SK-N-SH (cell line): ENCODE results near the gene PRKCH. TPM values are rescaled to one million over a fixed set of nuclear protein-coding genes. Genes with fewer than 3 reads are reported as not detected.

ENCODE experiments used
- CTCF ChIA-PET: fragments of 300-600, 350-600 bp; formaldehyde crosslinking; extraction: SDS; loops from one replicate; lab custom pipeline; 2021; lab: Yijun Ruan, JAX
- POLR2A ChIA-PET: fragments of 350-600 bp; sonication (Branson Sonifier 250); formaldehyde crosslinking; extraction: SDS; loops from one replicate; lab custom pipeline; 2020; ENCODE audit warnings: antibody characterized with exemption, inconsistent platforms; lab: Yijun Ruan, JAX
- DNase-seq: peaks from one replicate; pipeline ENCODE4 v3.0.0; 2012
- H2AFZ ChIP-seq: fragments of 200-600 bp; sonication (generic); 2 replicates; pipeline ENCODE4 v1.8.1; 2016; ENCODE audit warnings: antibody characterized with exemption, mild to moderate bottlenecking, low read depth
- H3F3A ChIP-seq: fragments of 200-600 bp; sonication (generic); replicated peaks from 2 replicates; pipeline ENCODE3; 2016; ENCODE audit warnings: antibody characterized with exemption, mild to moderate bottlenecking; ENCODE audit not compliant: insufficient read depth
- H3K27ac ChIP-seq, 2 experiments: fragments of 200-500 bp in 1 of 2; fragments of 200-600 bp in 1 of 2; sonication (Bioruptor generic) in 1 of 2; sonication (generic), shearing (Covaris generic) in 1 of 2; 2 replicates each; pipeline versions ENCODE4 v1.5.1 to v1.6.1; 2014 to 2016; ENCODE audit warnings: low read depth in 2 of 2, inconsistent platforms in 1 of 2, low read length in 1 of 2, mild to moderate bottlenecking in 1 of 2, mixed read lengths in 1 of 2
- H3K27me3 ChIP-seq: fragments of 200-600 bp; sonication (generic), shearing (Covaris generic); 2 replicates; pipeline ENCODE4 v1.6.1; 2016; ENCODE audit warnings: mixed run types; ENCODE audit not compliant: insufficient read depth
- H3K36me3 ChIP-seq, 2 experiments: fragments of 200-500 bp in 1 of 2; fragments of 200-600 bp in 1 of 2; sonication (Bioruptor generic) in 1 of 2; sonication (generic) in 1 of 2; replicated peaks in 1 of 2; 2 replicates each; pipeline versions ENCODE3 to v1.5.1; 2014 to 2016; ENCODE audit warnings: low read length in 1 of 2, mild to moderate bottlenecking in 1 of 2; ENCODE audit not compliant: insufficient read depth in 2 of 2, control insufficient read depth in 1 of 2
- H3K4me1 ChIP-seq, 2 experiments: fragments of 200-500 bp in 1 of 2; fragments of 200-600 bp in 1 of 2; sonication (Bioruptor generic) in 1 of 2; sonication (generic), shearing (Covaris generic) in 1 of 2; 2 replicates each; pipeline versions ENCODE4 v1.5.1 to v1.6.1; 2014 to 2016; ENCODE audit warnings: low read depth in 1 of 2, low read length in 1 of 2, mixed run types in 1 of 2; ENCODE audit not compliant: insufficient read depth in 2 of 2, control insufficient read depth in 1 of 2
- H3K4me2 ChIP-seq: fragments of 200-600 bp; sonication (generic), shearing (Covaris generic); 2 replicates; pipeline ENCODE4 v1.6.1; 2017; ENCODE audit warnings: mixed run types
- H3K4me3 ChIP-seq, 2 experiments: fragments of 200-500 bp in 1 of 2; fragments of 200-600 bp in 1 of 2; sonication (Bioruptor generic) in 1 of 2; sonication (generic), shearing (Covaris generic) in 1 of 2; 2 replicates each; pipeline versions ENCODE4 v1.5.1 to v1.8.1; 2014 to 2016; ENCODE audit warnings: low read depth in 2 of 2, inconsistent platforms in 1 of 2, low read length in 1 of 2, mild to moderate bottlenecking in 1 of 2, mixed read lengths in 1 of 2, moderate library complexity in 1 of 2
- H3K79me2 ChIP-seq: fragments of 200-600 bp; sonication (generic); 2 replicates; pipeline ENCODE4 v1.8.1; 2017; ENCODE audit warnings: mild to moderate bottlenecking; ENCODE audit not compliant: insufficient read depth
- H3K9ac ChIP-seq: fragments of 200-600 bp; sonication (generic); 2 replicates; pipeline ENCODE4 v1.6.1; 2017; ENCODE audit warnings: mixed run types
- H3K9me2 ChIP-seq: fragments of 200-600 bp; sonication (generic); 2 replicates; pipeline ENCODE4 v1.6.1; 2017; ENCODE audit warnings: mixed run types
- H3K9me3 ChIP-seq: fragments of 200-600 bp; sonication (generic); 2 replicates; pipeline ENCODE4 v1.6.1; 2017; ENCODE audit warnings: mixed run types, mild to moderate bottlenecking, moderate library complexity
- H4K20me1 ChIP-seq: fragments of 200-600 bp; sonication (generic); 2 replicates; pipeline ENCODE4 v1.6.1; 2017; ENCODE audit warnings: mild to moderate bottlenecking, mixed run types; ENCODE audit not compliant: insufficient read depth
- EP300 ChIP-seq, 2 experiments: IDR thresholded peaks; 2 replicates each; pipeline versions ENCODE4 v1.4.0 to v1.6.1; 2012; ENCODE audit warnings: borderline replicate concordance in 1 of 2, low read depth in 1 of 2, low read length in 1 of 2
- FOSL2 ChIP-seq: IDR thresholded peaks from 2 replicates; pipeline ENCODE4 v1.4.0; 2012; ENCODE audit warnings: low read depth, mild to moderate bottlenecking, moderate library complexity, borderline replicate concordance
- MXI1 ChIP-seq: IDR thresholded peaks from 2 replicates; pipeline ENCODE4 v1.6.1; 2012; ENCODE audit warnings: mild to moderate bottlenecking, low read depth, low read length, improper control_type of control experiment
- RAD21 ChIP-seq: IDR thresholded peaks from 2 replicates; pipeline ENCODE4 v1.6.1; 2012; ENCODE audit warnings: mild to moderate bottlenecking, low read length
- RCOR1 ChIP-seq: fragments of 150-350 bp; IDR thresholded peaks from 2 replicates; pipeline ENCODE4 v1.6.1; 2017; ENCODE audit warnings: antibody characterized with exemption, low read length
- RFX5 ChIP-seq: IDR thresholded peaks from 2 replicates; pipeline ENCODE4 v1.6.1; 2012; ENCODE audit warnings: mild to moderate bottlenecking, improper control_type of control experiment, low read length
- TAF1 ChIP-seq: IDR thresholded peaks from 2 replicates; pipeline ENCODE4 v1.6.1; 2012; ENCODE audit warnings: low read depth, mild to moderate bottlenecking, low read length, moderate library complexity, borderline replicate concordance
- TEAD4 ChIP-seq: IDR thresholded peaks from 2 replicates; pipeline ENCODE4 v1.4.0; 2012; ENCODE audit warnings: mild to moderate bottlenecking, borderline replicate concordance; ENCODE audit not compliant: insufficient read depth
- USF2 ChIP-seq: fragments of 150-350 bp; IDR thresholded peaks from 2 replicates; pipeline ENCODE4 v1.6.1; 2017; ENCODE audit warnings: antibody characterized with exemption, low read length, low read depth, borderline replicate concordance
- ZBTB33 ChIP-seq: IDR thresholded peaks from 2 replicates; pipeline ENCODE4 v1.4.0; 2012; ENCODE audit warnings: low read depth, borderline replicate concordance
- WGBS: methylation state at CpG from one replicate; pipeline ENCODE4 v1.1.6; 2017; ENCODE audit warnings: low lambda C conversion rate; 5-methylcytosine and 5-hydroxymethylcytosine counted together
- polyA plus RNA-seq, 3 experiments: library from polyadenylated mRNA; depleted of rRNA; stranded (reverse); fragments of >200 nt; gene quantifications; 2 replicates each; pipeline ENCODE4 v1.2.3, GENCODE V29; 2012

PRKCH gene
- polyA plus RNA-seq, 1 of the 3 experiments (the other 2 are of a cell fraction) = 4.2 TPM

DNA sequence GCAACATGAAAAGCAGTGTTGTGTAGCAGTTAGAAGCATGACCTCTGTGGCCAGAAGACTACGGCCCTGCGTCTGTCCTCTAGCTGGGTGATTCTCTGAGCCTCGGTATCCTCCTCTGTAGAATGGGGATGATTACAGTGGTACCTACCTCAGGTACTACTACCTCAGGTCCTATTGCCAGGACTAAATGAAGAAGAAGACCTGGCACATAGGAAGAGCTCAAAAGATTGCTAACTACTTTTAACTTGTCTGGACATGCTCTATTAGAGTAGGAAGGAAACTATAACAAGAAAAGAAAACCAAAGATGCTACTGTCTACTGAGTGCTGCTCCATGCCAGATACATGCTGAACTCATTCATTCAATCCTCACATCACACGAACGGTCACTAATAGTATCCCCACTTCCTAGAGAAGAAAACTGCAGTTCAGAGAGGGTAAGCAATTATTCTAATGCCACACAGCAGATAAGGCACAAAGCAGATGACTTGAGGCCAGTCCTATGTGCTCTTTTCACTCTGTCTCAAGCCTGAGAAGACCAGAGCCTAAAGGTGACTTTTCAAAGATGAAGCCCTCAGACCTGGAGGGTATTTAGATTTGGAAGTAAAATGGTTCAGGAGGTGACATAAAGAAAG is 265.8 kb downstream of the PRKCH start:
- Histone ChIP-seq H3F3A (peaks cover 35% of the 10 kb centered on the region), H2AFZ (peak overlapping the region; percentile 44; the same call in 1 of the 2 replicates), H4K20me1 (no peaks in the 10 kb centered on the region), H3K27me3 (no peaks in the 10 kb centered on the region), H3K9me3 (no peaks in the 10 kb centered on the region), H3K4me3 (no peak overlapping the region), H3K9me2 (no peaks in the 10 kb centered on the region), H3K79me2 (no peaks in the 10 kb centered on the region), H3K36me3 (no peaks in the 10 kb centered on the region), H3K9ac (peak overlapping the region; percentile 34; the same call in 1 of the 2 replicates), H3K27ac (peak overlapping the region; percentile 92 to 99), H3K4me1 (peaks cover 33 to 38% of the 10 kb centered on the region in 2 experiments), H3K4me2 (peak overlapping the region; percentile 60)
- WGBS = 94% methylated on average over 5 of the region's 5 CpGs
- TF ChIP-seq FOSL2 (no peak), TEAD4 (no peak), RCOR1 (no peak), TAF1 (no peak), RAD21 (no peak), ZBTB33 (no peak), USF2 (no peak), EP300 (IDR thresholded peaks at IDR 0.05; ENCODE audit: borderline replicate concordance in 1 of 2, low read depth in 1 of 2, low read length in 1 of 2) (no peak), RFX5 (no peak)
- CTCF ChIA-PET = interaction anchor here (0.6 to 1.5 kb wide), 2 partner anchors 9 to 16 kb away, joined by 3 read pairs; no protein-coding TSS in a partner anchor
- no peak for DNase-seq
- POLR2A ChIA-PET = no interaction called here

DNA sequence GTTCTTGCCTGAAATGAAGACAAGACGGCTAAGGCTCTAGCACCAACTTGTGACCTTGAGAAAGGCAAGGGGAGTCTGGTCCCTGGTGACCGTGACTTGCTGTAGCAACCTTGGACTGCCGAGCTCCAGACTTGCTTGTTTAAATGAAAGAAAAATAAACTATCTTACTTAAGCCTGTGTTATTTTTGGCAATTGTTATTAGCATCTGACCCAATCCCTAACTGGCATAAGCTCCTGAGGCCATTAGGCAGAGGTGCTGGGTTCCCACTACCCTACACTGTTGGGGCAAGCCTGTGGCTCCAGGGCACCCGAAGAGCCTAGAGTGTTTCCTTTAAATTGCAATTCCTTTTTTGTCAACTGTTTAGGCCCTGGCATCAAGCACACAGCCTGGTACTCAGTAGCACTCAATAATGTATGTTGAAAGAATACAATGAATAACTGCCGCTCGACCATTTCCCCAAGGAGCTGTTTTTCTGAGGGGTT is 267.1 kb downstream of the PRKCH start:
- Histone ChIP-seq H3K9ac (no peak overlapping the region), H3K9me2 (no peaks in the 10 kb centered on the region), H3K27me3 (no peaks in the 10 kb centered on the region), H2AFZ (no peak overlapping the region), H3K4me3 (no peak overlapping the region), H3K4me1 (peaks cover 33 to 38% of the 10 kb centered on the region in 2 experiments), H3K79me2 (no peaks in the 10 kb centered on the region), H3K9me3 (no peaks in the 10 kb centered on the region), H3K27ac (peak overlapping the region in 1 of 2 experiments; percentile 46; a peak in 2 of 4 replicates), H3K4me2 (no peak overlapping the region), H4K20me1 (no peaks in the 10 kb centered on the region), H3K36me3 (no peaks in the 10 kb centered on the region), H3F3A (peaks cover 29% of the 10 kb centered on the region)
- DNase-seq = no peak
- 86% methylated on average over 6 of the region's 6 CpGs for WGBS
- ChIA-PET POLR2A (no interaction called here), CTCF (interaction anchor here (0.6 to 1.7 kb wide), 4 partner anchors 11 to 117 kb away, joined by 3 to 5 read pairs (median 3); no protein-coding TSS in a partner anchor)
- no peak for TF ChIP-seq MXI1
